K562 (cell line): ENCODE results near the gene PARPBP. TPM values are rescaled to one million over a fixed set of nuclear protein-coding genes. Genes with fewer than 3 reads are reported as not detected.

Experiments used
- ARHGAP35 ChIP-seq: fragments of 450-650 bp; IDR thresholded peaks from 2 replicates; pipeline ENCODE4 v1.6.1; 2018; ENCODE audit not compliant: partially characterized antibody
- BRD9 ChIP-seq: fragments of 450-650 bp; IDR thresholded peaks from 2 replicates; pipeline ENCODE4 v1.6.1; 2018; ENCODE audit warnings: low read depth; ENCODE audit not compliant: partially characterized antibody
- HMGN3 ChIP-seq: IDR thresholded peaks from 2 replicates; pipeline ENCODE4 v1.6.1; 2011; ENCODE audit warnings: borderline replicate concordance, low read depth, mild to moderate bottlenecking, mixed read lengths, low read length; ENCODE audit not compliant: insufficient read length; ENCODE audit errors: extremely low read depth
- MXI1 ChIP-seq: IDR thresholded peaks from 2 replicates; pipeline ENCODE4 v1.6.1; 2011; ENCODE audit warnings: low read depth, mild to moderate bottlenecking, improper control_type of control experiment, low read length
- NFRKB ChIP-seq: fragments of 450-650 bp; IDR thresholded peaks from 2 replicates; pipeline ENCODE4 v1.6.1; 2016; ENCODE audit warnings: low read depth
- SP2 ChIP-seq: IDR thresholded peaks from 2 replicates; pipeline ENCODE4 v1.6.1; 2011; ENCODE audit warnings: mild to moderate bottlenecking, low read depth, low read length, moderate library complexity; ENCODE audit not compliant: poor library complexity, severe bottlenecking; ENCODE audit errors: extremely low read depth
- TBL1XR1 ChIP-seq, 2 experiments: IDR thresholded peaks; 2 replicates each; pipeline ENCODE4 v1.6.1; 2012; ENCODE audit warnings: improper control_type of control experiment in 2 of 2, low read length in 2 of 2, mild to moderate bottlenecking in 1 of 2
- TSC22D4 ChIP-seq: fragments of 450-650 bp; IDR thresholded peaks from 2 replicates; pipeline ENCODE4 v1.6.1; 2016; ENCODE audit warnings: missing genetic modification characterization, missing biosample characterization, control low read depth
- ZBTB5 ChIP-seq: fragments of 450-650 bp; IDR thresholded peaks from 2 replicates; pipeline ENCODE4 v1.6.1; 2017; ENCODE audit warnings: antibody characterized with exemption
- ZFPM2 ChIP-seq: fragments of 250-450 bp; sonication (Bioruptor Pico); IDR thresholded peaks from 2 replicates; pipeline ENCODE4 v1.5.1; 2022; ENCODE audit warnings: mild to moderate bottlenecking
- ZNF668 ChIP-seq: fragments of 250-450 bp; sonication (Bioruptor Pico); IDR thresholded peaks from 2 replicates; pipeline ENCODE4 v1.8.0; 2022; ENCODE audit warnings: mild to moderate bottlenecking, inconsistent platforms
- polyA plus RNA-seq, 8 experiments: library from polyadenylated mRNA; depleted of rRNA in 4 of 8; stranded (reverse) in 5 of 8; unstranded in 3 of 8; fragments of >200 nt; fragmentation: Nextera tagmentation in 2 of 8; fragmentation: Illumina TruSeq in 1 of 8; extraction: Ambion mirVana in 2 of 8; extraction: Trizol in 1 of 8; gene quantifications; 2 replicates each; pipeline versions ENCODE4 v1.2.1 to v1.2.3, GENCODE V29; 2011 to 2014; ENCODE audit warnings: inconsistent platforms in 1 of 8, missing spikeins in 1 of 8
- total RNA-seq, 7 experiments: library from RNA; depleted of rRNA in 6 of 7; stranded (reverse); fragments of >200 nt in 6 of 7; fragmentation: Illumina TruSeq in 2 of 7; extraction: Trizol in 2 of 7; gene quantifications; 2 replicates each; pipeline versions ENCODE4 v1.2.1 to v1.2.3, GENCODE V29; 2011 to 2021; ENCODE audit warnings: low replicate concordance in 1 of 7
- TF ChIP-seq, protein P1 (sequence below): fragments of 250-450 bp; sonication (Bioruptor Pico); IDR thresholded peaks from 2 replicates; pipeline ENCODE4 v1.8.0; 2022; ENCODE audit warnings: moderate library complexity, mild to moderate bottlenecking, inconsistent platforms
- TF ChIP-seq, protein P2 (sequence below): fragments of 450-650 bp; IDR thresholded peaks from 2 replicates; pipeline ENCODE4 v1.6.1; 2017; ENCODE audit warnings: mild to moderate bottlenecking, moderate library complexity
- TF ChIP-seq, protein P3 (sequence below): sonication (generic); IDR thresholded peaks from 2 replicates; pipeline ENCODE4 v1.6.1; 2016
- TF ChIP-seq, protein P4 (sequence below): fragments of 250-450 bp; sonication (Bioruptor Pico); IDR thresholded peaks from 2 replicates; pipeline ENCODE4 v1.4.0; 2020

Gene PARPBP
- total and polyA plus RNA-seq, 9 of the 15 experiments (the other 6 are each of a cell fraction or from before 2014, with no cell fraction given), result 26.1 to 62.5 (median 49.0) TPM

DNA sequence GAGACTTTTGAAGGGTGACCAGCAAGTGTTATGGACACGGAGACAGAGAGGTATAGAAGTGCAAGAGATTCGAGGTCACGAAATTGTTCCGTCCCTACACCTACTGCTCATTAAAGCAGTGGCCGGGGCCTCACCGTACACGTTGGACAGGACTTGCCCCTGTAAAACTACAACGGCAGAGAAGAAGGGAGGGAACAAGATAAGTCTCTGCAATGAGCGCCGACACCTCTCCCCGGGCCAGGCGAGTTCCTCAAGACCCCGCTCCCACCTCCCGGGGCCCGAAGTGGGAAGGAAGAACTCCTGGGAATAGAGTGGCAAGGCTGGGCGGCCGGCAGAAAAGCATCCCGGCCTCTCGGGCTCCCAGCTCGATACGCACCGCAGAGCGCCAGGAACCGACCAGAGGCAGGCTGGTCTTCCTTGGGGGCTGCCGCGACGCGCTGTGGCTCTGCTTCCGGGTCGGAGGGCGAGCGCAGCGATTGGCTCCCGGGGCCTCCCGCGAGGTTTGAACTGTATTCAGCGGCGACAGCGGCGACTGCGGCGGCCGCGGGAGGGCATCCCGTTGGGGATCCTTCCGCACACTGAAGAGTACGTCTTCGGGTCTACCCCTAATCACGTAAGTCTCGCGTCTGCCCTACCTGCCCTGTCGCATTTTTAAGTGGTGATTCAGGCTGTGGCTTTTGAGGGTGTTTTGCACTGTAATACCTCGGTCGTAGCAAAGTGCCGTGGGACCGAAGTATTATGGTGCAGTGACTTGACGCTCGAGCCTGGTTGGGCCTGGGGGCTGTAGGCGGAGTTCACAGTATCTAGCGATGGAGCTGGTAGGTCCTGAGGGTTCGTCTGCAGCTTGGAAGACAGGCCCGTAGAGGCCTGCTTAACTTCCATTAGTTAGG lies at the start of gene PARPBP, which contains the start of gene NUP37 (continued):
- TF ChIP-seq, protein P1, sequence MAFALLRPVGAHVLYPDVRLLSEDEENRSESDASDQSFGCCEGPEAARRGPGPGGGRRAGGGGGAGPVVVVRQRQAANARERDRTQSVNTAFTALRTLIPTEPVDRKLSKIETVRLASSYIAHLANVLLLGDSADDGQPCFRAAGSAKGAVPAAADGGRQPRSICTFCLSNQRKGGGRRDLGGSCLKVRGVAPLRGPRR (CRISPR knock-in tag), result no peak
- TF ChIP-seq ZNF668 (CRISPR knock-in tag) (no peak), SP2 (no peak), MXI1 (peak; percentile 66), ZFPM2 (no peak), TSC22D4 (tag) (no peak), HMGN3 (peak; percentile 94), ARHGAP35 (peak; percentile 81), ZBTB5 (no peak), TBL1XR1 (IDR thresholded peaks at IDR 0.05; ENCODE audit: low read length in 2 of 2) (peak in 1 of 2 experiments; percentile 22; a peak in 1 of 4 replicates), BRD9 (no peak), NFRKB (no peak)
- TF ChIP-seq, protein P2, sequence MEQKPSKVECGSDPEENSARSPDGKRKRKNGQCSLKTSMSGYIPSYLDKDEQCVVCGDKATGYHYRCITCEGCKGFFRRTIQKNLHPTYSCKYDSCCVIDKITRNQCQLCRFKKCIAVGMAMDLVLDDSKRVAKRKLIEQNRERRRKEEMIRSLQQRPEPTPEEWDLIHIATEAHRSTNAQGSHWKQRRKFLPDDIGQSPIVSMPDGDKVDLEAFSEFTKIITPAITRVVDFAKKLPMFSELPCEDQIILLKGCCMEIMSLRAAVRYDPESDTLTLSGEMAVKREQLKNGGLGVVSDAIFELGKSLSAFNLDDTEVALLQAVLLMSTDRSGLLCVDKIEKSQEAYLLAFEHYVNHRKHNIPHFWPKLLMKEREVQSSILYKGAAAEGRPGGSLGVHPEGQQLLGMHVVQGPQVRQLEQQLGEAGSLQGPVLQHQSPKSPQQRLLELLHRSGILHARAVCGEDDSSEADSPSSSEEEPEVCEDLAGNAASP, result no peak
- TF ChIP-seq, protein P3, sequence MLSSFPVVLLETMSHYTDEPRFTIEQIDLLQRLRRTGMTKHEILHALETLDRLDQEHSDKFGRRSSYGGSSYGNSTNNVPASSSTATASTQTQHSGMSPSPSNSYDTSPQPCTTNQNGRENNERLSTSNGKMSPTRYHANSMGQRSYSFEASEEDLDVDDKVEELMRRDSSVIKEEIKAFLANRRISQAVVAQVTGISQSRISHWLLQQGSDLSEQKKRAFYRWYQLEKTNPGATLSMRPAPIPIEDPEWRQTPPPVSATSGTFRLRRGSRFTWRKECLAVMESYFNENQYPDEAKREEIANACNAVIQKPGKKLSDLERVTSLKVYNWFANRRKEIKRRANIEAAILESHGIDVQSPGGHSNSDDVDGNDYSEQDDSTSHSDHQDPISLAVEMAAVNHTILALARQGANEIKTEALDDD, result peak; percentile 85; the same call in 1 of the 2 replicates
- TF ChIP-seq, protein P4, sequence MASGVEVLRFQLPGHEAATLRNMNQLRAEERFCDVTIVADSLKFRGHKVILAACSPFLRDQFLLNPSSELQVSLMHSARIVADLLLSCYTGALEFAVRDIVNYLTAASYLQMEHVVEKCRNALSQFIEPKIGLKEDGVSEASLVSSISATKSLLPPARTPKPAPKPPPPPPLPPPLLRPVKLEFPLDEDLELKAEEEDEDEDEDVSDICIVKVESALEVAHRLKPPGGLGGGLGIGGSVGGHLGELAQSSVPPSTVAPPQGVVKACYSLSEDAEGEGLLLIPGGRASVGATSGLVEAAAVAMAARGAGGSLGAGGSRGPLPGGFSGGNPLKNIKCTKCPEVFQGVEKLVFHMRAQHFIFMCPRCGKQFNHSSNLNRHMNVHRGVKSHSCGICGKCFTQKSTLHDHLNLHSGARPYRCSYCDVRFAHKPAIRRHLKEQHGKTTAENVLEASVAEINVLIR, result no peak; the same call in 1 of the 2 replicates
